ENCODE measurements around the gene PCYT2.
A peak's percentile ranks its signal among the peaks of the same experiment; 100 is the strongest.

Gene PCYT2

DNA sequence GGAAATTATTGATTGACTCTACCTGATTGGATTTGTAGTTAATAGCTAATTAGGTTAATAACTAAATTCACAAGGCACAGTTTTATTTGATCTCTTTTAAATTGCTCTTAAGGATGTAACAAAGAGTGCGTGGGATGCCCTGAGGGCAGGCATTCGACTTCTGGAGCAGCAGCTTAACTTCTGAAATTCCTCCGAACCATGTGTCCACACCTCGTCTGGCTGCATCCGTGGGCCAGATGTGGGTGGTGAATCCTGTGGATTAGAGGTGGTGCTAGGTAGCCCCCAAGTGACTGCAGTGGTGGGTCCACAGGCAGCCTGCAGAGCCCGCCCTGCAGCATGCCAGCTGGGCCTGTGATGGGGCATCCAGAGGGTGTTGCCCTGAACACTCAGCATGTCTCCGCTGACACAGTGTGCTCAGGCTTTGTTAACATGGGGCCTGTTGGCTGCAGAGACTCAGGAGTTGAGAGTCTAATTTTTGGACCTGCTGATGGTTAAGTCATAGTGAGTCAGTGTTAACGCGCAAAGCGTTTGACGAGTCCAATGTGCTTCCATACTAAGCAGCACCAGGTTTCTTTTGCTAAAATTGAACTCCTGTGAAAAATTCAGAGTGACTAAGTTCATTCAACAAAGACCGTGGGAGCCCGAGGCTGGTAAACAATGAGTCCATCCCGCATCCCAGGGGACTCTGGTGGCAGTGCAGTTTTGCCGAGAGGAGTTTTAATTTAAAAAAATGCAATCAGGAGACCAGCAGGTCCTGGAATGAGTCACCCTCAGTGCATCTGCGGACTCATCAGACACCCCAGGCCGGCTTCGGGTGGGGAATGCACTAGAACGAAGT, 13.0 kb downstream of the PCYT2 start (continued):
- TF ChIP-seq, protein P1, sequence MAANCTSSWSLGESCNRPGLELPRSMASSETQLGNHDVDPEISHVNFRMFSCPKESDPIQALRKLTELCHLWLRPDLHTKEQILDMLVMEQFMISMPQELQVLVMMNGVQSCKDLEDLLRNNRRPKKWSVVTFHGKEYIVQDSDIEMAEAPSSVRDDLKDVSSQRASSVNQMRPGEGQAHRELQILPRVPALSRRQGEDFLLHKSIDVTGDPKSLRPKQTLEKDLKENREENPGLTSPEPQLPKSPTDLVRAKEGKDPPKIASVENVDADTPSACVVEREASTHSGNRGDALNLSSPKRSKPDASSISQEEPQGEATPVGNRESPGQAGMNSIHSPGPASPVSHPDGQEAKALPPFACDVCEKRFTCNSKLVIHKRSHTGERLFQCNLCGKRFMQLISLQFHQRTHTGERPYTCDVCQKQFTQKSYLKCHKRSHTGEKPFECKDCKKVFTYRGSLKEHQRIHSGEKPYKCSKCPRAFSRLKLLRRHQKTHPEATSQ (tag by site-specific recombination; IDR thresholded peaks at IDR 0.05) = no peak
- TF ChIP-seq ZNF660 (tag by site-specific recombination; IDR thresholded peaks at IDR 0.05) (0 out of 2 replicates have a peak, but pooled peaks have one; percentile 64), ZNF626 (tag by site-specific recombination; IDR thresholded peaks at IDR 0.05) (no peak), ZSCAN16 (tag by site-specific recombination; IDR thresholded peaks at IDR 0.05) (0 out of 2 replicates have a peak, but pooled peaks have one; percentile 67), ZNF560 (tag by site-specific recombination; IDR thresholded peaks at IDR 0.05; ENCODE audit: borderline replicate concordance) (no peak), ZNF501 (tag by site-specific recombination; IDR thresholded peaks at IDR 0.05) (no peak), ZNF629 (tag by site-specific recombination; IDR thresholded peaks at IDR 0.05) (peak; percentile 81)
- TF ChIP-seq, protein P2, sequence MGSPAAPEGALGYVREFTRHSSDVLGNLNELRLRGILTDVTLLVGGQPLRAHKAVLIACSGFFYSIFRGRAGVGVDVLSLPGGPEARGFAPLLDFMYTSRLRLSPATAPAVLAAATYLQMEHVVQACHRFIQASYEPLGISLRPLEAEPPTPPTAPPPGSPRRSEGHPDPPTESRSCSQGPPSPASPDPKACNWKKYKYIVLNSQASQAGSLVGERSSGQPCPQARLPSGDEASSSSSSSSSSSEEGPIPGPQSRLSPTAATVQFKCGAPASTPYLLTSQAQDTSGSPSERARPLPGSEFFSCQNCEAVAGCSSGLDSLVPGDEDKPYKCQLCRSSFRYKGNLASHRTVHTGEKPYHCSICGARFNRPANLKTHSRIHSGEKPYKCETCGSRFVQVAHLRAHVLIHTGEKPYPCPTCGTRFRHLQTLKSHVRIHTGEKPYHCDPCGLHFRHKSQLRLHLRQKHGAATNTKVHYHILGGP (tag by site-specific recombination; IDR thresholded peaks at IDR 0.05) = no peak
- TF ChIP-seq, protein P3, sequence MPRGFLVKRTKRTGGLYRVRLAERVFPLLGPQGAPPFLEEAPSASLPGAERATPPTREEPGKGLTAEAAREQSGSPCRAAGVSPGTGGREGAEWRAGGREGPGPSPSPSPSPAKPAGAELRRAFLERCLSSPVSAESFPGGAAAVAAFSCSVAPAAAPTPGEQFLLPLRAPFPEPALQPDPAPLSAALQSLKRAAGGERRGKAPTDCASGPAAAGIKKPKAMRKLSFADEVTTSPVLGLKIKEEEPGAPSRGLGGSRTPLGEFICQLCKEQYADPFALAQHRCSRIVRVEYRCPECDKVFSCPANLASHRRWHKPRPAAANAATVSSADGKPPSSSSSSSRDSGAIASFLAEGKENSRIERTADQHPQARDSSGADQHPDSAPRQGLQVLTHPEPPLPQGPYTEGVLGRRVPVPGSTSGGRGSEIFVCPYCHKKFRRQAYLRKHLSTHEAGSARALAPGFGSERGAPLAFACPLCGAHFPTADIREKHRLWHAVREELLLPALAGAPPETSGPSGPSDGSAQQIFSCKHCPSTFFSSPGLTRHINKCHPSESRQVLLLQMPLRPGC (tag by site-specific recombination; IDR thresholded peaks at IDR 0.05) = peak; percentile 61; the same call in 1 of the 2 replicates
- TF ChIP-seq, protein P4, sequence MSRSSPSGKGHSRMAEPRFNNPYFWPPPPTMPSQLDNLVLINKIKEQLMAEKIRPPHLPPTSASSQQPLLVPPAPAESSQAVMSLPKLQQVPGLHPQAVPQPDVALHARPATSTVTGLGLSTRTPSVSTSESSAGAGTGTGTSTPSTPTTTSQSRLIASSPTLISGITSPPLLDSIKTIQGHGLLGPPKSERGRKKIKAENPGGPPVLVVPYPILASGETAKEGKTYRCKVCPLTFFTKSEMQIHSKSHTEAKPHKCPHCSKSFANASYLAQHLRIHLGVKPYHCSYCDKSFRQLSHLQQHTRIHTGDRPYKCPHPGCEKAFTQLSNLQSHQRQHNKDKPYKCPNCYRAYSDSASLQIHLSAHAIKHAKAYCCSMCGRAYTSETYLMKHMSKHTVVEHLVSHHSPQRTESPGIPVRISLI (tag by site-specific recombination; IDR thresholded peaks at IDR 0.05) = peak; percentile 80
- TF ChIP-seq, protein P5, sequence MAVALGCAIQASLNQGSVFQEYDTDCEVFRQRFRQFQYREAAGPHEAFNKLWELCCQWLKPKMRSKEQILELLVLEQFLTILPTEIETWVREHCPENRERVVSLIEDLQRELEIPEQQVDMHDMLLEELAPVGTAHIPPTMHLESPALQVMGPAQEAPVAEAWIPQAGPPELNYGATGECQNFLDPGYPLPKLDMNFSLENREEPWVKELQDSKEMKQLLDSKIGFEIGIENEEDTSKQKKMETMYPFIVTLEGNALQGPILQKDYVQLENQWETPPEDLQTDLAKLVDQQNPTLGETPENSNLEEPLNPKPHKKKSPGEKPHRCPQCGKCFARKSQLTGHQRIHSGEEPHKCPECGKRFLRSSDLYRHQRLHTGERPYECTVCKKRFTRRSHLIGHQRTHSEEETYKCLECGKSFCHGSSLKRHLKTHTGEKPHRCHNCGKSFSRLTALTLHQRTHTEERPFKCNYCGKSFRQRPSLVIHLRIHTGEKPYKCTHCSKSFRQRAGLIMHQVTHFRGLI (tag by site-specific recombination; IDR thresholded peaks at IDR 0.05) = no peak

DNA sequence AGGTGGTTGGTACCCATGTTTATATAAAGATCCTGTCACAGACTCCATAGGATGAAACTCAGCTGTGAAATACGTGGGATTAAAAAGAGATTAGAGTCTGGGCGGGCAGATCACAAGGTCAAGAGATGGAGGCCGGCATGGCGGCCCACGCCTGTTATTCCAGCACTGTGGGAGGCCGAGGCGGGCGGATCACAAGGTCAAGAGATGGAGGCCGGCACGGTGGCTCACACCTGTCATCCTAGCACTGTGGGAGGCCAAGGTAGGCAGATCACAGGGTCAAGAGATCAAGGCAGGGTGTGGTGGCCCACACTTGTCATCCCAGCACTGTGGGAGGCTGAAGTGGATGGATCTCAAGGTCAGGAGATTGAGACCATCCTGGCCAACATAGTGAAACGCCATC, 15.8 kb downstream of the PCYT2 start:
- H3K4me1 ChIP-seq (ENCODE audit: control insufficient read depth, insufficient read depth, low read length) = 0 out of 2 replicates have a peak, but pooled peaks cover 4% of the 10 kb centered on the region
- no peak overlapping the region for H3K27ac ChIP-seq (ENCODE audit: extremely low read depth, low read depth, low read length)
- H3K4me3 ChIP-seq (ENCODE audit: low read depth, low read length) = no peak overlapping the region
- ChIA-PET POLR2A (interaction anchor here (1.3 kb wide), 1 partner anchor 18 kb away, joined by 3 read pairs; no protein-coding TSS in a partner anchor), CTCF (interaction anchor here (0.7 kb wide), 1 partner anchor 170 kb away, joined by 3 read pairs; no protein-coding TSS in a partner anchor)
- peaks cover 54 to 65% of the 10 kb centered on the region in 2 experiments for H3K36me3 ChIP-seq (ENCODE audit: control insufficient read depth in 2 of 2, insufficient read depth in 1 of 2, low read length in 2 of 2)
- H3K9me3 ChIP-seq (ENCODE audit: control insufficient read depth, insufficient read depth, low read depth, low read length) = no peaks in the 10 kb centered on the region
- TF ChIP-seq, protein P6, sequence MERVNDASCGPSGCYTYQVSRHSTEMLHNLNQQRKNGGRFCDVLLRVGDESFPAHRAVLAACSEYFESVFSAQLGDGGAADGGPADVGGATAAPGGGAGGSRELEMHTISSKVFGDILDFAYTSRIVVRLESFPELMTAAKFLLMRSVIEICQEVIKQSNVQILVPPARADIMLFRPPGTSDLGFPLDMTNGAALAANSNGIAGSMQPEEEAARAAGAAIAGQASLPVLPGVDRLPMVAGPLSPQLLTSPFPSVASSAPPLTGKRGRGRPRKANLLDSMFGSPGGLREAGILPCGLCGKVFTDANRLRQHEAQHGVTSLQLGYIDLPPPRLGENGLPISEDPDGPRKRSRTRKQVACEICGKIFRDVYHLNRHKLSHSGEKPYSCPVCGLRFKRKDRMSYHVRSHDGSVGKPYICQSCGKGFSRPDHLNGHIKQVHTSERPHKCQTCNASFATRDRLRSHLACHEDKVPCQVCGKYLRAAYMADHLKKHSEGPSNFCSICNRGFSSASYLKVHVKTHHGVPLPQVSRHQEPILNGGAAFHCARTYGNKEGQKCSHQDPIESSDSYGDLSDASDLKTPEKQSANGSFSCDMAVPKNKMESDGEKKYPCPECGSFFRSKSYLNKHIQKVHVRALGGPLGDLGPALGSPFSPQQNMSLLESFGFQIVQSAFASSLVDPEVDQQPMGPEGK (tag by site-specific recombination; IDR thresholded peaks at IDR 0.05) = no peak
- TF ChIP-seq ZFHX2 (tag by site-specific recombination; conservative IDR thresholded peaks at IDR 0.05) = peak; percentile 87
- TF ChIP-seq EGR2 (tag by site-specific recombination; IDR thresholded peaks at IDR 0.05; ENCODE audit: low read depth) = peak; percentile 99
- TF ChIP-seq, protein P2 (tag by site-specific recombination; IDR thresholded peaks at IDR 0.05) = no peak
- no peak for TF ChIP-seq GLI2 (tag by site-specific recombination; IDR thresholded peaks at IDR 0.05; ENCODE audit: borderline replicate concordance, low read depth)
- no peak for TF ChIP-seq ZSCAN23 (tag by site-specific recombination; IDR thresholded peaks at IDR 0.05)
- no peak for TF ChIP-seq ZNF311 (tag by site-specific recombination; IDR thresholded peaks at IDR 0.05; ENCODE audit: borderline replicate concordance)
- no peak for TF ChIP-seq ZNF530 (tag by site-specific recombination; IDR thresholded peaks at IDR 0.05; ENCODE audit: low read depth)
- no peak for TF ChIP-seq ZNF423 (tag by site-specific recombination; IDR thresholded peaks at IDR 0.05)
- no peak for TF ChIP-seq SP2 (tag by site-specific recombination; IDR thresholded peaks at IDR 0.05)

Measured in HEK293 (cell line).